NK-92 (cell line): ENCODE data around the gene COPS8.

Experiments used
- DNase-seq: peaks from one replicate; lab custom pipeline; 2025; ENCODE audit not compliant: unreplicated experiment; lab: John Stamatoyannopoulos, UW

The COPS8 gene

GRCh38 chr2:237097911-237098702 lies 12.4 kb downstream of the COPS8 start:
- DNase-seq, result no peak

- DNase-seq, result no peak
Observed at GRCh38 chr2:237099804-237100203, 14.1 kb downstream of the COPS8 start.

- DNase-seq, result no peak
Observed at GRCh38 chr2:237101118-237101979, 15.7 kb downstream of the COPS8 start.

- DNase-seq, result no peak
Observed at GRCh38 chr2:237102428-237102827, 16.7 kb downstream of the COPS8 start.

GRCh38 chr2:237109421-237109934 lies 23.8 kb downstream of the COPS8 start:
- no peak for DNase-seq

GRCh38 chr2:237113026-237113795 lies 27.5 kb downstream of the COPS8 start:
- no peak for DNase-seq

GRCh38 chr2:237115870-237116269 lies 30.2 kb downstream of the COPS8 start:
- no peak for DNase-seq

GRCh38 chr2:237116431-237116830 lies 30.7 kb downstream of the COPS8 start:
- no peak for DNase-seq

GRCh38 chr2:237118025-237118424 lies 32.3 kb downstream of the COPS8 start:
- DNase-seq, result no peak

- DNase-seq, result no peak
Observed at GRCh38 chr2:237118561-237119155, 33.0 kb downstream of the COPS8 start.

GRCh38 chr2:237120916-237121315 lies 35.2 kb downstream of the COPS8 start:
- no peak for DNase-seq

GRCh38 chr2:237121321-237121720 lies 35.6 kb downstream of the COPS8 start:
- DNase-seq, result no peak

GRCh38 chr2:237122214-237122666 lies 36.6 kb downstream of the COPS8 start:
- DNase-seq, result no peak

- DNase-seq, result no peak
Observed at GRCh38 chr2:237124820-237125219, 39.1 kb downstream of the COPS8 start.

- no peak for DNase-seq
Observed at GRCh38 chr2:237125967-237126366, 40.3 kb downstream of the COPS8 start.

GRCh38 chr2:237126519-237127174 lies 41.0 kb downstream of the COPS8 start:
- DNase-seq, result no peak

- no peak for DNase-seq
Observed at GRCh38 chr2:237128026-237128703, 42.5 kb downstream of the COPS8 start.

GRCh38 chr2:237128845-237129592 lies 43.3 kb downstream of the COPS8 start:
- DNase-seq, result no peak
